Sigmoid colon (tissue), 7 donors: ENCODE measurements around the gene RXRG. TPM values are rescaled to one million over a fixed set of nuclear protein-coding genes. Genes with fewer than 3 reads are reported as not detected.
A peak's percentile ranks its signal among the peaks of the same experiment; 100 is the strongest.

Source experiments
- DNase-seq: peaks from one replicate; pipeline ENCODE4 v3.0.0-alpha.2; 2019
- H3K27ac ChIP-seq, 4 donors: fragments of 200-600 bp; sonication (generic); one replicate each; pipeline ENCODE4 v1.5.1; 2016 to 2019; ENCODE audit warnings: mild to moderate bottlenecking in 1 of 4
- H3K27me3 ChIP-seq, 3 donors: fragments of 200-600 bp; sonication (generic); one replicate each; pipeline ENCODE4 v1.5.1; 2019; ENCODE audit warnings: mild to moderate bottlenecking in 1 of 3
- H3K36me3 ChIP-seq, 4 donors: fragments of 200-600 bp; sonication (generic); one replicate each; pipeline ENCODE4 v1.5.1; 2016 to 2019
- H3K4me1 ChIP-seq, 4 donors: fragments of 200-600 bp; sonication (generic); one replicate each; pipeline ENCODE4 v1.5.1; 2017 to 2019
- H3K4me3 ChIP-seq, 4 donors: fragments of 200-600 bp; sonication (generic); one replicate each; pipeline ENCODE4 v1.5.1; 2017 to 2019; ENCODE audit warnings: mild to moderate bottlenecking in 2 of 4, moderate library complexity in 1 of 4
- H3K9me3 ChIP-seq, 4 donors: fragments of 200-600 bp in 3 of 4; sonication (generic) in 3 of 4; one replicate each; pipeline versions ENCODE4 v1.5.1 to v1.6.1; 2013 to 2019
- CTCF ChIP-seq, 4 experiments: fragments of 450-650 bp in 3 of 4; fragments of 200-600 bp in 1 of 4; IDR thresholded peaks; one replicate each; pipeline ENCODE4 v1.5.1; 2016 to 2019; ENCODE audit warnings: antibody characterized with exemption in 4 of 4, mild to moderate bottlenecking in 3 of 4, moderate library complexity in 2 of 4
- EP300 ChIP-seq, 4 donors: sonication (generic); formaldehyde crosslinking; IDR thresholded peaks; one replicate each; pipeline ENCODE4 v1.6.1; 2017; ENCODE audit warnings: antibody characterized with exemption in 4 of 4
- POLR2A ChIP-seq, 2 donors: fragments of 450-650 bp; IDR thresholded peaks; one replicate each; pipeline ENCODE4 v1.6.1; 2016; ENCODE audit warnings: antibody characterized with exemption in 2 of 2, mild to moderate bottlenecking in 2 of 2, moderate library complexity in 2 of 2
- POLR2AphosphoS5 ChIP-seq, 4 donors: sonication (generic); formaldehyde crosslinking; IDR thresholded peaks; one replicate each; pipeline ENCODE4 v1.6.1; 2017; ENCODE audit warnings: antibody characterized with exemption in 4 of 4
- WGBS, 2 donors: extraction: QIAGEN DNeasy Blood & Tissue Kit; methylation state at CpG; one replicate each; pipeline ENCODE4 v1.1.7; 2013; 5-methylcytosine and 5-hydroxymethylcytosine counted together
- intact Hi-C: fragments of 100-400 bp; cut with DNase I; formaldehyde crosslinking; loops from one replicate; pipeline ENCODE4 v1.15.1; 2023
- polyA plus RNA-seq, 3 donors: library from polyadenylated mRNA; stranded (reverse); fragments of 200-250 nt; gene quantifications; one replicate each; pipeline ENCODE4 v1.2.3, GENCODE V29; 2013
- total RNA-seq, 4 donors: library from RNA; depleted of rRNA; stranded (reverse); fragments of >200 nt; gene quantifications; one replicate each; pipeline ENCODE4 v1.1.0, GENCODE V29; 2016
- donor health status: healthy with polysubstance abuse.
- donor health status: Bipolar disorder and iron deficiency.
- donor health status: healthy.

The RXRG gene
- total and polyA plus RNA-seq, 7 donors: 0.55 to 2.1 (median 1.2) TPM

- WGBS, 2 donors: 93 to 95% methylated on average over 4 of the region's 4 CpGs
- TF ChIP-seq EP300 (IDR thresholded peaks at IDR 0.05): no peak
- no peak for TF ChIP-seq POLR2A (IDR thresholded peaks at IDR 0.05)
- no peak for TF ChIP-seq CTCF (IDR thresholded peaks at IDR 0.05)
- TF ChIP-seq POLR2AphosphoS5 (IDR thresholded peaks at IDR 0.05): no peak
- intact Hi-C loops: no loop called here
- Histone ChIP-seq H3K4me3 (no peak overlapping the region), H3K27me3 (no peaks in the 10 kb centered on the region), H3K36me3 (no peaks in the 10 kb centered on the region), H3K4me1 (no peaks in the 10 kb centered on the region), H3K9me3 (no peaks in the 10 kb centered on the region), H3K27ac (no peak overlapping the region)
- DNase-seq: no peak
Measured at GRCh38 chr1:165407398-165407797, 37.5 kb downstream of the RXRG start.

GRCh38 chr1:165403835-165404482 lies 41.0 kb downstream of the RXRG start:
- H3K4me3 ChIP-seq: no peak overlapping the region
- DNase-seq: no peak
- no peak overlapping the region for H3K27ac ChIP-seq
- no peaks in the 10 kb centered on the region for H3K36me3 ChIP-seq
- H3K9me3 ChIP-seq: no peaks in the 10 kb centered on the region
- H3K4me1 ChIP-seq: no peaks in the 10 kb centered on the region
- WGBS, 2 donors: 35 to 44% methylated on average over 3 of the region's 3 CpGs
- H3K27me3 ChIP-seq: no peaks in the 10 kb centered on the region
- intact Hi-C loops: no loop called here
- TF ChIP-seq POLR2A (IDR thresholded peaks at IDR 0.05) (no peak), EP300 (IDR thresholded peaks at IDR 0.05) (no peak), CTCF (IDR thresholded peaks at IDR 0.05) (peak in 2 of 4 experiments; percentile 11 to 36), POLR2AphosphoS5 (IDR thresholded peaks at IDR 0.05) (no peak)

- no peak for DNase-seq
- H3K36me3 ChIP-seq: no peaks in the 10 kb centered on the region
- no peak overlapping the region for H3K4me3 ChIP-seq
- no peaks in the 10 kb centered on the region for H3K27me3 ChIP-seq
- H3K27ac ChIP-seq: no peak overlapping the region
- 91 to 92% methylated on average over 4 of the region's 4 CpGs for WGBS, 2 donors
- H3K4me1 ChIP-seq: no peaks in the 10 kb centered on the region
- TF ChIP-seq CTCF (IDR thresholded peaks at IDR 0.05): no peak
- TF ChIP-seq POLR2A (IDR thresholded peaks at IDR 0.05): no peak
- no peak for TF ChIP-seq POLR2AphosphoS5 (IDR thresholded peaks at IDR 0.05)
- no peak for TF ChIP-seq EP300 (IDR thresholded peaks at IDR 0.05)
- intact Hi-C loops: no loop called here
- no peaks in the 10 kb centered on the region for H3K9me3 ChIP-seq
Measured at GRCh38 chr1:165402517-165403111, 42.3 kb downstream of the RXRG start.

- TF ChIP-seq CTCF (IDR thresholded peaks at IDR 0.05) (no peak), POLR2AphosphoS5 (IDR thresholded peaks at IDR 0.05) (no peak), EP300 (IDR thresholded peaks at IDR 0.05) (no peak), POLR2A (IDR thresholded peaks at IDR 0.05) (no peak)
- Histone ChIP-seq H3K4me3 (no peak overlapping the region), H3K27ac (peak overlapping the region in 1 of 4 donors; percentile 5), H3K4me1 (peaks cover 0 to 8% (median 6%) of the 10 kb centered on the region in 4 donors), H3K9me3 (no peaks in the 10 kb centered on the region), H3K36me3 (no peaks in the 10 kb centered on the region), H3K27me3 (no peaks in the 10 kb centered on the region)
- intact Hi-C loops: loop anchor here (10.0 kb wide), 1 partner anchor 367 kb away; the partner anchor contains the start of gene TMCO1
- no peak for DNase-seq
- WGBS, 2 donors: 31 to 61% methylated on average over 4 of the region's 4 CpGs
Measured at GRCh38 chr1:165397944-165398343, 47.0 kb downstream of the RXRG start.
